GM21717 (cell line): Measurements from ENCODE around the gene MANSC4.

ENCODE experiments used
- ATAC-seq: cut with Tn5 transposase; IDR thresholded peaks from one replicate; pipeline ENCODE4 v1.9.1; 2021; ENCODE audit warnings: mild to moderate bottlenecking, moderate library complexity; ENCODE audit not compliant: unreplicated experiment

The MANSC4 gene

GRCh38 chr12:27801630-27802029 is 21.6 kb upstream of the MANSC4 start:
- ATAC-seq = no peak

GRCh38 chr12:27800819-27801218 is 20.8 kb upstream of the MANSC4 start:
- no peak for ATAC-seq

DNA sequence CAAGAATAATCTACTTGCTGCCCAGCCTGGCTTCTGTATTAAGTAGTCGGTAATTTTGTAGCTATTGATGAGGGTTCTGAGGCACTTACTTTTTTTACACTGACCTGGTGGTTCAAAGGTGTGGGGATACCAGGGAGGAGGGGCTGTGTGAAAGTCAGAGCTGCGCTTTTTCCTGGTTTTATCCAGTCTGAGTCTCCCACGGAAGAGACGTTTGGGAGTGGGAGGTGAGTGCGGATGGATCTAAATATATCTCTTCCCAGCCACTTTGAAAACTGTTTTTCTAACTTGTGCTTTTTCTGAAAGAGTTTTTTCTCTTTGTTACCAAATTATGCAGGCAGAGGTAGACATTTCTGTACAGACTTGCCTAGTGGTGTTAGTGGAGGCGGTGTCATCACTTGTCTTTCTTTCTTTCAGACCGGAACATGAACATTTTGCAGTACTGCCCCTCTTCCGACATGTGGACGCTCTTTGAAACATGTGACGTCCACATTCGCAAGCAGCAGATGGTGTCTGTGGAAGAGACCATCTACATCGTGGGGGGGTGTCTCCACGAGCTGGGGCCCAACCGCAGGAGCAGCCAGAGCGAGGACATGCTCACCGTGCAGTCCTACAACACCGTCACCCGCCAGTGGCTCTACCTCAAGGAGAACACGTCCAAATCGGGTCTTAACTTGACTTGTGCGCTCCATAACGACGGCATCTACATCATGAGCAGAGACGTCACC is 17.4 kb upstream of the MANSC4 start:
- ATAC-seq = no peak

DNA sequence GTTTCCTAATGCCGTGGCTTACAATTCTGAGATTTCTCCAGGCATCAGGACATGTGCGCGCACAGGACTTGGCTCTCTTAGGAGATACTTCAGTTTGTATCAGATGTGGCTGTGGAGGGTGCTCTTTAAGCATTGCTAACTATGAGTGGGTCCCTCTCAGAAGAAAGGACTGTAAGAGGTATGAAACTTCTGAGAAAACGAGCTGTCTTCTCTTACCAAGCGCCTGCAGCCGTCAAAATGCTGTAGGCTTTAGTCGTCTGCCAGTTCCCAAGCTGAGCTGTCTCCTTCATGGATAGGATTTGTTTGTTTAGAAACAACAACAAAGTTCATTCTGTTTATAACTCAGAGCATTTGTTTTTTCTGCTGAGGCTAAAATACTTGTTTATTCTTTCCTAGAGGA is 16.1 kb upstream of the MANSC4 start:
- no peak for ATAC-seq

DNA sequence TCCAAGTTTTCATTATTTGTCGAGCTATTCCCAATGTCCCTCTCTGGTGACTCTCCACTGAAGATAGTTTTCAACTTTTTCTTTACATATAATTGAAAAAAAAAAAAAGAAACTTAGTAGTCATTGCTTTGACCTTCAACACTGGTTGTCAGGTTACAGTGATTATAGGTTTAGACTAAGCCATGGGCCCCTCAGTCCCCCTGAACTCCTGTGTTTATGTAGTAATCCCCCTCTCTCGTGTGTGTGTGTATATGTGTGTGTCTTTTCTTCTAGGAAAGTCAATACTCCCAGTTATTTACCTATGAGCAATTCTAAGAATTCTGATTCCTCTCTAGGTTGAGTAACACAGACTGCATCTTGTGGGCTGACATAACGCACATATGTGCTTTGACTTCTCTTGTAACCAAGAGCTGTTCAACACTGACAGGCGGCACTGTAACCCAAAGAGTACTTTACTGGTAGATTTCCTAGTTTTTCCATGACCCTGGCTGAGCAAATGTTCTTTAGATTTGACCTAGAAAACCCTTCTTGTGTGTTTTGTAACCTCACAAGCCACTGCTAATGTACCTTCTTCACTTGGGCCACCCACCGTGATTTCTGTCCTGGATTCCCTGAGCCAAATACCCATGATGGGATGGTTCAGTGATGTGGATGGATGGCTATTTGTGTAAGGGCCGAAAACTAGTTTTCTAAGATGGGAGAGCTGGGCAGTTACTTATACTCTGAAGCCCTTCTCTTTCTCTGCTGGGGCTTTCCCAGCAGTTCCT is 15.0 kb upstream of the MANSC4 start:
- ATAC-seq = no peak

DNA sequence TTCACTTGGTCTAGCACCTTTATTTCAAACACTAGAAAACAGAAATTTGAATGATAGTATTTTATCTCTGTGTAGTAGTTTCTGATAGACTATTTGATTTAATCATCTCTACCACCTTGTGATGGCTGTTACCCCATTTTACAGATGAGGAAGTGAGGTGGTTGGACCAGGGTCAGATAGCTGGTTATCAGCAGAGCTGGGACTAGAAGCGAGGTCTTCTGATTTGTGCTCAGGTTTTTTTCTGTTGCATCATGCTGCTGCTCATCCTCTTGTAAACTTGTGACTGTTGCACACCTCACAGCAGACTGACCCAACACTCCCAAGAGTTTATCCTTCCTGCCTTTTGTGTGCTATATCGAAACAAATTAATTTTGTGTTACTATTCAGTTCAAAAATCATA is 10.1 kb upstream of the MANSC4 start:
- no peak for ATAC-seq

DNA sequence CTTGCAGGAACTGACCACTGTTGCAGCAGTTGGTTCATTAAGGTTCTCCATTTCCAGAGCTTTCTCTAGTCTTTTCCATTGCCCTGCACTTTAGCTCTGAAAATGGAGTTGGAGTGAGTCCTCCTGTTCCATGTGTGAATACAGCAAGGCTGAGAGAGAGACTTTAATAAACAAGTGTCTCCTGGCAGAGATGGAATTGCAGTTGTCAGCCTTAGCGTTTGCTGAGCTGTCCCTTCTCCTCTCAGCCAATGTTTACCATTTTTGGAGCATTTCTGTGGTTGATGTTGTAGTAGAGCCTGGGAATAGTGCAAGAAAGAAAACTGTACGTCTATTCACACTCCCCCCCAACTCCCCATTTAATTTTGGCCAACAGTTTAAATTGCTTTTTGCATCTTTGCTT is 7.5 kb upstream of the MANSC4 start:
- ATAC-seq = no peak

GRCh38 chr12:27785882-27786570 is 6.0 kb upstream of the MANSC4 start:
- ATAC-seq = no peak

DNA sequence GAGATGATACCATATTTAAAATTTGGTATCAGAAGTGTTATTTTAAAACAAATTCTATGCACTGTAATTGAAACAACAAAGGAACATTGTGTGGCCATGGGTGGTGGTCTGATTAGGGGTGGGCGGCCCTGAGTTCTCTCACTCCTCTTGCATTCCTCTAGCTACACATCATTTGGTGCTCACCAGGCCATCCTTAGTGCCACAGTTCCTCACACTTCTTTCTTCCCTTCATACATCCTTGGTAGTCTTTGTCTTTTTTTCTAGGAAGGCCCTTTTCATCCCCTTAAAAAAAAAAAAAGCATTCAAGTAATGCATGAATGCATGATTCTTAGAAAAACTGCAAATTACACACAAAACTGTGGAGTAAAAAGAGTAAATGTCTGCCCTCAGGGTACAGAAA is 2.4 kb upstream of the MANSC4 start:
- no peak for ATAC-seq

- ATAC-seq = no peak
Measured at GRCh38 chr12:27781680-27782079, 1.6 kb upstream of the MANSC4 start.

- peak; percentile 39 for ATAC-seq
Measured at GRCh38 chr12:27780612-27781408, 774 bp upstream of the MANSC4 start.

DNA sequence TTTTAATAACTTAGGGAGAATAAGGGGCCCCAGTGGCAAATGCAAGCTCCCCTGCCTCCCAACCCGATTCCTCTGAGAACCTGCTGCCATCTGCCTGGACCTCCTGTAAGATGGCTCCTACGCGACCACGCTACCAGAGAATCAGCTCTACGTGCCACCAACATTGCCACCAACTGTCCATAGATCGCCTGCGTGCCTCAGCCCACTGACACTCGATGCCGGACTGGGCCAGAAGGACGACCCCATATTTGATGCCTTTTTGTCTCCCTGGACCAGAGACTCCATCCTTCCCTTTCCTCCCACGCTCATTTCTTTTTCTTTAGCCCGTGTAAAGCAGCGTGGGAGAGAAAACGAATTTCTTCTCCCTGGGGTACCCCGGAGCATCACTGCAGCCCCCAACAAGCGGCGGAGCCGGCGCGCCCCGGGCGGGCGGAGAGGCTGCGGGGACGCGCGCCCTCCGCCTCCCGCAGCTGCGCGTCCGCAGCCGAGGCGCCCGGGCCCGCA is 568 bp downstream of the MANSC4 start:
- ATAC-seq = peak; percentile 16

DNA sequence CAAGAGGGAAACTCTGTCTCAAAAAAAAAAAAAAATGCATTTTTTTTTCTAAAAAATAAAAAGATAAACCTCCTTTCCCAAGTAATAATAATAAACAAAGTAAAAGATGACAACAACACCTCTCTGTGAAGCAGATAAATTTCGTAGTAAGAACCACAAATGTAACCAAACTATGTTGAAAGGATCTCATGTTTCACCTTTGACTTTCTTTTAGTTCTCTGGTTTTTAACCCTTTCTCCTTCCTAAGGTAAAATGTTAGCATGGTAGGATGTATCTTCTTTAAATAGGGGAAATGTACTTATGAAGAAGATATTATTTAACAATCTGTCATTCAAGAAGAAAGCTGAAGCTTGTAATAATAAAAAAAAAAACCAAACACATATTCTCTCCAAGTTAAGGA is 1.8 kb downstream of the MANSC4 start:
- no peak for ATAC-seq

DNA sequence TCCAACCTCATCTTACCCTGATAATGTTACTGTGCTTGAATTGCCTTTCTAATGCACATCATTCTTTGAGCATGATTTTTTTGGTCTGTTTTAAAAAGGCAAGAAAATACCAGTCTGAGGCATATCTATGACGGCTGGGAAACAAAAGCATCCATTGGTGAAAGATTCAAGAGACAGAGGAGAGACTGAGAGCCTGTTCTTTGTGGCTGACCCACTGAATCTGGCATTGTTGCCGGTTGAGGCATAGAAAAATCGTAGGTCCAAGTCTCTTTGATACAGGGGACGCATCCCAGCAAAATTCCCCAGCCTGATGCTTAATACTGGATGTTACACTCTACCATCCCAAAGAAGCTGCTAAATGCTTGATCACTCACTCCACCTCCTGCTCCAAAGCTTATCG is 2.9 kb downstream of the MANSC4 start:
- no peak for ATAC-seq

DNA sequence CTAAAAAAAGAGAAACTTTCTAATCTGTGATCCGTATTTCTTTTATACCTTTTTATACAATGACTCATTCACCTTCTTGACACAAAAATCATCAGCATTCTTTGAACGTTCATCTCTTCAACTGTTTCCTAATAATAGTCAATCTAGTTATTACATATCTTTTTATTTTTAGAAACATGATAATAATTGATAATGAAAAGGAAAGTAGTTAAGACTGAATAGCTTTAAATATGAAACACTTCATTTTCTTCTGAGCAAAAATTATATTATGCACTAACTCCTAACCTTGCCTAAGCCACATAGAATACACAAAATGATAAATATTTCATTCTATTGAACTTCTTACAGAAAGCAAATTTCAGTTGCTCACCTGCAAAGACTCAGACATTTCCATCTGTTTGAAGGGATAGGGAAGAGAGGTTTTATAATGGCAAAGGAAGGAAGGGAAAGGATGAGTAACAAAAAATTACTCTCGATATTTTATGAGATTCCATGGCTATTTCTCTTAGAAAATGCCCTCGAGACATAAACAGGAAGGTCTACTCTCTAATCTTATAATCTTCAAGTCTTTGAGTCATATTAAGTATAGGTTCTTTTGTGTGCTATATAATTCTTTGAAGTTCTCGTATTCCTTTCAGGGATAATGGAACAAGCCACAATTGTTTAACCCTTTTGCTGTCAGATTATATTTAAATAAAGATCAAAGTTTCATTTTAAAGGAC is 7.5 kb downstream of the MANSC4 start:
- ATAC-seq = no peak

DNA sequence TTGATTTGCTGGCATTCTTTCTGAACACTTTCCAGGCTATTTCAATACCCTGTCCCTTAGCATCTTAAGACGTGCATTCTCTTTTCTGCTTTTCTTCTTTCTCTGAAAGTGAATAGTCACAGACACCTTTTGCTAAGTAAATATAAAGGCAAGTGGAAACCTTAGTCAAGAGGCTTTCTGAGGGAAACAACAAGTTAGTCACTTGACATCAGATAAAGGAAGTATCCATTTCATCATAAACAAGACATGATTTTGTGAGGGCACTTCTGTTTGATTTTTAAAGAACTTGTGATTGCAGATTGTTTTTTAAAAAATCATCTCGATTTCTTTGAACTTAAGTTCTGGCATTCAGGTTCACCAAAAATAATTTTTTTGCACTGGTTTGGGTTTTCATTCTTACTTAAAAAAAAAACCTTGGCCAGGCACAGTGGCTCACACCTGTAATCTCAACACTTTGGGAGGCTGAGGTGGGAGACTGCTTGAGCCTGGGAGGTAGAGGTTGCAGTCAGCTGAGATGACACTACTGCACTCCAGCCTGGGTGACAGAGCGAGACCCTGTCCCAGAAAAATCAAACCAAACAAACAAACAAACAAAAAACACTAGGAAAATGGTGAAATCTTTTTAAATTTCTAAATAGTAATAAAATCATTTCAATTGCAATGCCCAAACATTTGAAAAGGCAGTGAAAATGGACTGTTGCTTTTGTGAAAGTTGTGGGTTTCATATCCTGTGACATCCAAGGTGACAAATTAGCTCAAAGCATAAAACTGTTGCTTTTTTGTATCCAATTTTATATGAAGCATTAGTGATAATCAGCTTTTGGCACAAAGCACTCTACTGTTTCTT is 8.3 kb downstream of the MANSC4 start:
- no peak for ATAC-seq

- no peak for ATAC-seq
Measured at GRCh38 chr12:27769142-27769673, 10.8 kb downstream of the MANSC4 start.

GRCh38 chr12:27766587-27766986 is 13.4 kb downstream of the MANSC4 start:
- peak; percentile 58 for ATAC-seq

DNA sequence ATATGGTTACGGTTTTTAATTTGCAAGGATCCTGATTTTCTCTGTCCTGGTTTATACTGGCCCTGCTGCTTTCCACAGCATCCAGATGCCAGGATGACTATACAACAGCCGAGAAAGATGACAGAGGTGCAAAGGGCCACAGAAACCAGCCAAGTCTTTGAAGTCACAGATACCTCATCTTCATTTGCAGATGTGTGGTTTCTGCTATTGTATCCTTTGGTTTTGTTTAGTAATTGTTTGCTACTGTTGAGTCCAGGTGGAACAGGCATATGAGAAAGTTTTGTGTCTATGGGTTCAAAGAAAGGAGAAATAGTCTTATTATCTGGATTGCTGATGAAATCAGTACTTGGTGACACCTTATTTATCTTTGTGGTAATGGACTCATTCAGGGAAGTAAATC is 17.3 kb downstream of the MANSC4 start:
- no peak for ATAC-seq
